SK-N-MC (cell line): ENCODE measurements around the gene ASPSCR1.

Source experiments
- EZH2 ChIP-seq: fragments of 200-600 bp; sonication (generic); IDR thresholded peaks from one replicate; pipeline ENCODE4 v1.6.1; 2017; ENCODE audit warnings: antibody characterized with exemption
- FOXP2 ChIP-seq: optimal IDR thresholded peaks from 2 replicates; pipeline ENCODE3; 2011; ENCODE audit warnings: mild to moderate bottlenecking, moderate library complexity; ENCODE audit not compliant: insufficient read depth; ENCODE audit errors: extremely low read length, control extremely low read depth
- POLR2AphosphoS5 ChIP-seq: IDR thresholded peaks from 2 replicates; pipeline ENCODE4 v1.6.1; 2012; ENCODE audit warnings: mild to moderate bottlenecking, low read depth, low read length, borderline replicate concordance

DNA sequence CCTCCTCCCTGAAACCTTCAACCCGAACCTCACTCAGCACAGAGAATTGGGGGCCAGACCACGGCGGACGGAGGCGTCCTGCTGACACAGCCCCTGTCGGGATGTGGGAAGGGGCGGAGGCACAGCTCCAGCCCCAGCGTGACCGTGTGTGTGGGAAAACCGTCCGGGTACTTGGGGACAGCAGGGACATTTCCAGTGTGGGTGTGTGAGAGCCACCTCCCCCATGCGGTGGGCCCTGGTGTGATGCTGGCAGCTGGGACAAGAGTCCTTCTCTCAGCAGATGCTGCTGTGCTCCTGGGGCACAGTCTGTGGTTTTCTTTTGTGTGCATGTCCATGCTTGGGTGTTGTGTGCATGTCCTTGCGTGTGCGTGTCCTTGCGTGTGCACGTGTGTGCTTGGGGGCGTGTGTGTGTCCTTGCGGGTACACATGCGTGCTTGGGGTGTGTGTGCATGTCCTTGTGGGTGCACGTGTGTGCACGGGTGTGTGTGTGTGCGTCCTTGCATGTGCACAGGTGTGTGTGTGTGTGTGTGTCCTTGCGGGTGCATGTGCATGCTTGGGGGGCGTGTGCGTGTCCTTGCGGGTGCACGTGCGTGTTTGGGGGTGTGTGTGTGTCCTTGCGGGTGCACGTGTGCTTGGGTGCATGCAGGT is 28.4 kb downstream of the ASPSCR1 start:
- TF ChIP-seq FOXP2 (no peak), EZH2 (no peak), POLR2AphosphoS5 (no peak)
